Measurements from ENCODE around the gene KRT6B. TPM values are rescaled to one million over a fixed set of nuclear protein-coding genes. Genes with fewer than 3 reads are reported as not detected.
"Not testable (repeated sequence)": the region's sequence is repeated elsewhere in the genome, so short reads cannot be mapped to it uniquely, and the experiment has no call there.

KRT6B gene
- total and polyA plus RNA-seq, 8 donors: 0.08 to 3.6 (median 0.22) TPM; not detected in 2

GRCh38 chr12:52455821-52456220, 3.9 kb upstream of the KRT6B start:
- ATAC-seq (no peak), DNase-seq (no peak), FAIRE-seq (no peak)
- no peaks in the 10 kb centered on the region for H3K36me3 ChIP-seq
- no peaks in the 10 kb centered on the region for H3K9me3 ChIP-seq
- H3K4me3 ChIP-seq: no peak overlapping the region
- peaks cover 0 to 6% (median 0%) of the 10 kb centered on the region in 4 donors for H3K27me3 ChIP-seq
- H3K27ac ChIP-seq: no peak overlapping the region
- no peaks in the 10 kb centered on the region for H3K4me1 ChIP-seq
- TF ChIP-seq CTCF (IDR thresholded peaks at IDR 0.05): no peak
- intact Hi-C loops (cut with DNase I): no loop called here
- WGBS, 2 donors: 80 to 85% methylated on average over 1 of the region's 1 CpG

GRCh38 chr12:52454411-52455201, 2.7 kb upstream of the KRT6B start:
- Histone ChIP-seq H3K36me3 (no peaks in the 10 kb centered on the region), H3K9me3 (no peaks in the 10 kb centered on the region), H3K27ac (no peak overlapping the region), H3K4me1 (no peaks in the 10 kb centered on the region), H3K27me3 (no peaks in the 10 kb centered on the region), H3K4me3 (no peak overlapping the region)
- WGBS, 2 donors: 62 to 64% methylated on average over 3 of the region's 3 CpGs
- FAIRE-seq (no peak), DNase-seq (no peak), ATAC-seq (peak in 1 of 4 donors; percentile 22)
- intact Hi-C loops (cut with DNase I): no loop called here
- no peak for TF ChIP-seq CTCF (IDR thresholded peaks at IDR 0.05)

GRCh38 chr12:52448228-52448627, 3.7 kb downstream of the KRT6B start:
- H3K27ac ChIP-seq: no peak overlapping the region
- H3K27me3 ChIP-seq: no peaks in the 10 kb centered on the region
- DNase-seq (no peak), FAIRE-seq (no peak), ATAC-seq (no peak)
- whole genome bisulfite sequencing, 2 donors: 37 to 51% methylated on average over 3 of the region's 3 CpGs
- H3K9me3 ChIP-seq: no peaks in the 10 kb centered on the region
- no peaks in the 10 kb centered on the region for H3K4me1 ChIP-seq
- H3K36me3 ChIP-seq: no peaks in the 10 kb centered on the region
- intact Hi-C loops (cut with DNase I): no loop called here
- no peak overlapping the region for H3K4me3 ChIP-seq
- no peak for TF ChIP-seq CTCF (IDR thresholded peaks at IDR 0.05)

GRCh38 chr12:52447196-52447595, 4.8 kb downstream of the KRT6B start:
- H3K27ac ChIP-seq; DNase-seq; H3K4me3 ChIP-seq; H3K4me1 ChIP-seq; ATAC-seq; H3K9me3 ChIP-seq; H3K36me3 ChIP-seq; intact Hi-C loops (cut with DNase I); H3K27me3 ChIP-seq; FAIRE-seq: not testable (repeated sequence)
- WGBS, 2 donors: 82% methylated on average over 11 of the region's 11 CpGs

- no peaks in the 10 kb centered on the region for H3K9me3 ChIP-seq
- H3K36me3 ChIP-seq: no peaks in the 10 kb centered on the region
- TF ChIP-seq CTCF (IDR thresholded peaks at IDR 0.05): no peak
- DNase-seq (no peak), ATAC-seq (no peak), FAIRE-seq (no peak)
- no peak overlapping the region for H3K4me3 ChIP-seq
- intact Hi-C loops (cut with DNase I): no loop called here
- WGBS, 2 donors: 80 to 88% methylated on average over 6 of the region's 6 CpGs
- no peaks in the 10 kb centered on the region for H3K27me3 ChIP-seq
- H3K27ac ChIP-seq: no peak overlapping the region
- H3K4me1 ChIP-seq: no peaks in the 10 kb centered on the region
Observed at GRCh38 chr12:52446367-52447045, 5.4 kb downstream of the KRT6B start.
